GM23338 (cell line): Measurements from ENCODE around the gene NSF. TPM values are rescaled to one million over a fixed set of nuclear protein-coding genes. Genes with fewer than 3 reads are reported as not detected.

Experiments used
- ATAC-seq: fragments of 200-7000 bp; cut with Tn5 transposase; 3 replicates; pipeline ENCODE4 v1.9.1; 2020
- DNase-seq: peaks from one replicate; pipeline ENCODE4 v3.0.0-alpha.2; 2015; ENCODE audit warnings: low spot score
- H2AFZ ChIP-seq: fragments of 200-600 bp; sonication (generic); 2 replicates; pipeline ENCODE4 v1.8.0; 2016; ENCODE audit warnings: antibody characterized with exemption, mild to moderate bottlenecking, moderate library complexity
- H3F3A ChIP-seq: fragments of 200-600 bp; sonication (generic); replicated peaks from 2 replicates; pipeline ENCODE4 v1.8.0; 2017; ENCODE audit warnings: antibody characterized with exemption, mixed run types, low read depth
- H3K27ac ChIP-seq: fragments of 200-600 bp; sonication (generic); 2 replicates; pipeline ENCODE4 v1.6.1; 2016; ENCODE audit warnings: low read depth
- H3K27me3 ChIP-seq: fragments of 200-600 bp; sonication (generic); 2 replicates; pipeline ENCODE4 v1.8.0; 2016; ENCODE audit warnings: mild to moderate bottlenecking, mixed run types, moderate library complexity; ENCODE audit not compliant: insufficient read depth
- H3K36me3 ChIP-seq: fragments of 200-600 bp; sonication (generic); 2 replicates; pipeline ENCODE4 v1.8.0; 2016; ENCODE audit warnings: mild to moderate bottlenecking; ENCODE audit not compliant: insufficient read depth
- H3K4me1 ChIP-seq: fragments of 200-600 bp; sonication (generic); 2 replicates; pipeline ENCODE4 v1.8.0; 2016; ENCODE audit warnings: mild to moderate bottlenecking, moderate library complexity; ENCODE audit not compliant: insufficient read depth
- H3K4me2 ChIP-seq: fragments of 200-600 bp; sonication (generic); 2 replicates; pipeline ENCODE4 v1.7.1; 2017; ENCODE audit warnings: mixed run types
- H3K4me3 ChIP-seq: fragments of 200-600 bp; sonication (generic); 2 replicates; pipeline ENCODE4 v1.6.1; 2016; ENCODE audit warnings: mixed run types
- H3K79me2 ChIP-seq: fragments of 200-600 bp; sonication (generic); replicated peaks from 2 replicates; pipeline ENCODE4 v1.8.0; 2017; ENCODE audit warnings: mild to moderate bottlenecking; ENCODE audit not compliant: insufficient read depth
- H3K9me2 ChIP-seq: fragments of 200-600 bp; sonication (generic); 2 replicates; pipeline ENCODE4 v1.8.0; 2017; ENCODE audit not compliant: insufficient read depth
- H4K20me1 ChIP-seq: fragments of 200-600 bp; sonication (generic); replicated peaks from 2 replicates; pipeline ENCODE4 v1.8.0; 2017; ENCODE audit warnings: mild to moderate bottlenecking; ENCODE audit not compliant: insufficient read depth
- H3K27ac Mint-ChIP-seq: 2 replicates; pipeline ENCODE4 v1.8.0; 2020; ENCODE audit warnings: inconsistent platforms, mild to moderate bottlenecking, moderate library complexity, mixed read lengths
- H3K27me3 Mint-ChIP-seq: 3 replicates; pipeline ENCODE4 v1.8.0; 2022; ENCODE audit warnings: low read depth, mild to moderate bottlenecking, moderate library complexity, mixed read lengths, inconsistent platforms; ENCODE audit not compliant: insufficient read depth, poor library complexity
- H3K36me3 Mint-ChIP-seq: 3 replicates; pipeline ENCODE4 v1.8.0; 2021; ENCODE audit warnings: low read depth, mild to moderate bottlenecking, inconsistent platforms, moderate library complexity, mixed read lengths
- H3K4me1 Mint-ChIP-seq: 3 replicates; pipeline ENCODE4 v1.8.0; 2020; ENCODE audit warnings: mild to moderate bottlenecking, inconsistent platforms, mixed read lengths
- H3K4me3 Mint-ChIP-seq: 3 replicates; pipeline ENCODE4 v1.8.0; 2021; ENCODE audit warnings: moderate library complexity, mild to moderate bottlenecking, inconsistent platforms, mixed read lengths
- H3K9me3 Mint-ChIP-seq: 3 replicates; pipeline ENCODE4 v1.8.0; 2020; ENCODE audit warnings: moderate library complexity, mild to moderate bottlenecking, inconsistent platforms, mixed read lengths
- CREB1 ChIP-seq: fragments of 250-450 bp; sonication (Bioruptor Pico); IDR thresholded peaks from 2 replicates; pipeline ENCODE4 v1.5.0; 2020; ENCODE audit warnings: low read depth, mild to moderate bottlenecking, moderate library complexity
- EZH2 ChIP-seq: fragments of 200-600 bp; sonication (generic); IDR thresholded peaks from one replicate; pipeline ENCODE4 v1.8.0; 2017; ENCODE audit warnings: antibody characterized with exemption, mild to moderate bottlenecking, low read depth; ENCODE audit not compliant: unreplicated experiment
- EZH2phosphoT487 ChIP-seq: fragments of 200-600 bp; sonication (generic); IDR thresholded peaks from one replicate; pipeline ENCODE4 v1.8.1; 2018; ENCODE audit warnings: antibody characterized with exemption; ENCODE audit not compliant: unreplicated experiment
- JUNB ChIP-seq: IDR thresholded peaks from one replicate; pipeline ENCODE4 v1.6.1; 2016; ENCODE audit warnings: antibody characterized with exemption; ENCODE audit not compliant: unreplicated experiment
- NANOG ChIP-seq: IDR thresholded peaks from 2 replicates; pipeline ENCODE4 v1.6.1; 2016; ENCODE audit warnings: antibody characterized with exemption, borderline replicate concordance
- POLR2AphosphoS5 ChIP-seq: IDR thresholded peaks from 2 replicates; pipeline ENCODE4 v1.6.1; 2016; ENCODE audit warnings: antibody characterized with exemption, low read depth
- STAT1 ChIP-seq: IDR thresholded peaks from one replicate; pipeline ENCODE4 v1.6.1; 2016; ENCODE audit warnings: antibody characterized with exemption; ENCODE audit not compliant: unreplicated experiment
- ZNF114 ChIP-seq: fragments of 250-450 bp; sonication (Bioruptor Pico); IDR thresholded peaks from 2 replicates; pipeline ENCODE4 v1.5.0; 2020; ENCODE audit warnings: mild to moderate bottlenecking, moderate library complexity
- ZNF331 ChIP-seq: fragments of 250-450 bp; sonication (Bioruptor Pico); IDR thresholded peaks from 2 replicates; pipeline ENCODE4 v1.5.0; 2020; ENCODE audit warnings: low read depth, mild to moderate bottlenecking, moderate library complexity
- polyA plus RNA-seq: library from polyadenylated mRNA; unstranded; fragments of >200 nt; fragmentation: Nextera tagmentation; extraction: Ambion mirVana; gene quantifications from 2 replicates; pipeline ENCODE4 v1.2.1, GENCODE V29; 2016
- total RNA-seq: library from RNA; depleted of rRNA; stranded (reverse); fragments of >200 nt; shearing (Covaris generic); gene quantifications from 2 replicates; pipeline ENCODE4 v1.2.3, GENCODE V29; 2014
- TF ChIP-seq, protein P1 (sequence below): IDR thresholded peaks from 2 replicates; pipeline ENCODE4 v1.6.1; 2016; ENCODE audit warnings: antibody characterized with exemption
- TF ChIP-seq, protein P2 (sequence below): fragments of 250-450 bp; sonication (Bioruptor Pico); IDR thresholded peaks from 2 replicates; pipeline ENCODE4 v1.5.0; 2020; ENCODE audit warnings: mild to moderate bottlenecking, moderate library complexity
- TF ChIP-seq, protein P3 (sequence below): IDR thresholded peaks from one replicate; pipeline ENCODE4 v1.6.1; 2018; ENCODE audit warnings: antibody characterized with exemption; ENCODE audit not compliant: unreplicated experiment
- TF ChIP-seq, protein P4 (sequence below), 2 experiments: fragments of 200-600 bp in 1 of 2; sonication (generic) in 1 of 2; conservative IDR thresholded peaks; 2 replicates each; pipeline versions ENCODE4 v1.5.1 to v1.6.1; 2016 to 2017; ENCODE audit warnings: antibody characterized with exemption in 2 of 2, low read depth in 2 of 2, mild to moderate bottlenecking in 2 of 2, moderate library complexity in 1 of 2

Gene NSF
- total and polyA plus RNA-seq, 2 experiments from 2014 or later: 12.5 to 26.5 TPM

DNA sequence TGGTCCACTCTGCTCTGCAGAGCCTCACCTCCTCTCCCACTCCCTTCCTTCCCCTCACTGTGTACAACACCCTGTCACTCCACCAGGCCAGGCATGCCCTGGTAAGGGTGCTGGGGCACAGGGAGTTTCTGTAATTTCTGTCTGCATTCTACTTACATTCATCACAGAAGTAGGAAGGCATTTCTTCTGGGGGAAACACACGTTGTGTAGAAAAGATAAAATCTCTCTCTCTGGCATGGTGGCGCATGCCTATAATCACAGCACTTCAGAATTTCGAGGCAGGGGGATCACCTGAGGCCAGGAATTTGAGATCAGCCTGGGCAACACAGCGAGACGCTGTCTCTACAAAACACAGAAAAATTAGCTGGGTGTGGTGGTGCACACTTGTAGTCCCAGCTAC is 201.1 kb downstream of the NSF start:
- Mint-ChIP-seq H3K27ac (no peak overlapping the region), H3K4me1 (peaks cover 10% of the 10 kb centered on the region), H3K27me3 (peaks cover 44% of the 10 kb centered on the region), H3K4me3 (no peak overlapping the region), H3K36me3 (peaks cover 4% of the 10 kb centered on the region; the same call in 1 of the 3 replicates), H3K9me3 (peaks cover 10% of the 10 kb centered on the region; the same call in 2 of the 3 replicates)
- Histone ChIP-seq H3K27me3 (peaks cover 32% of the 10 kb centered on the region), H4K20me1 (no peaks in the 10 kb centered on the region), H3K79me2 (no peaks in the 10 kb centered on the region), H3K4me1 (no peaks in the 10 kb centered on the region), H3K4me2 (no peak overlapping the region), H3K27ac (no peak overlapping the region), H3K9me2 (no peaks in the 10 kb centered on the region), H3K36me3 (no peaks in the 10 kb centered on the region), H3K4me3 (no peak overlapping the region), H2AFZ (no peak overlapping the region), H3F3A (0 out of 2 replicates have a peak, but pooled peaks cover 4% of the 10 kb centered on the region)
- TF ChIP-seq POLR2AphosphoS5 (no peak), ZNF331 (no peak), EZH2 (no peak), CREB1 (CRISPR knock-in tag) (no peak), EZH2phosphoT487 (no peak), NANOG (no peak), JUNB (no peak), ZNF114 (CRISPR knock-in tag) (no peak), STAT1 (no peak)
- TF ChIP-seq, protein P1, sequence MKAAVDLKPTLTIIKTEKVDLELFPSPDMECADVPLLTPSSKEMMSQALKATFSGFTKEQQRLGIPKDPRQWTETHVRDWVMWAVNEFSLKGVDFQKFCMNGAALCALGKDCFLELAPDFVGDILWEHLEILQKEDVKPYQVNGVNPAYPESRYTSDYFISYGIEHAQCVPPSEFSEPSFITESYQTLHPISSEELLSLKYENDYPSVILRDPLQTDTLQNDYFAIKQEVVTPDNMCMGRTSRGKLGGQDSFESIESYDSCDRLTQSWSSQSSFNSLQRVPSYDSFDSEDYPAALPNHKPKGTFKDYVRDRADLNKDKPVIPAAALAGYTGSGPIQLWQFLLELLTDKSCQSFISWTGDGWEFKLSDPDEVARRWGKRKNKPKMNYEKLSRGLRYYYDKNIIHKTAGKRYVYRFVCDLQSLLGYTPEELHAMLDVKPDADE: no peak
- TF ChIP-seq, protein P2, sequence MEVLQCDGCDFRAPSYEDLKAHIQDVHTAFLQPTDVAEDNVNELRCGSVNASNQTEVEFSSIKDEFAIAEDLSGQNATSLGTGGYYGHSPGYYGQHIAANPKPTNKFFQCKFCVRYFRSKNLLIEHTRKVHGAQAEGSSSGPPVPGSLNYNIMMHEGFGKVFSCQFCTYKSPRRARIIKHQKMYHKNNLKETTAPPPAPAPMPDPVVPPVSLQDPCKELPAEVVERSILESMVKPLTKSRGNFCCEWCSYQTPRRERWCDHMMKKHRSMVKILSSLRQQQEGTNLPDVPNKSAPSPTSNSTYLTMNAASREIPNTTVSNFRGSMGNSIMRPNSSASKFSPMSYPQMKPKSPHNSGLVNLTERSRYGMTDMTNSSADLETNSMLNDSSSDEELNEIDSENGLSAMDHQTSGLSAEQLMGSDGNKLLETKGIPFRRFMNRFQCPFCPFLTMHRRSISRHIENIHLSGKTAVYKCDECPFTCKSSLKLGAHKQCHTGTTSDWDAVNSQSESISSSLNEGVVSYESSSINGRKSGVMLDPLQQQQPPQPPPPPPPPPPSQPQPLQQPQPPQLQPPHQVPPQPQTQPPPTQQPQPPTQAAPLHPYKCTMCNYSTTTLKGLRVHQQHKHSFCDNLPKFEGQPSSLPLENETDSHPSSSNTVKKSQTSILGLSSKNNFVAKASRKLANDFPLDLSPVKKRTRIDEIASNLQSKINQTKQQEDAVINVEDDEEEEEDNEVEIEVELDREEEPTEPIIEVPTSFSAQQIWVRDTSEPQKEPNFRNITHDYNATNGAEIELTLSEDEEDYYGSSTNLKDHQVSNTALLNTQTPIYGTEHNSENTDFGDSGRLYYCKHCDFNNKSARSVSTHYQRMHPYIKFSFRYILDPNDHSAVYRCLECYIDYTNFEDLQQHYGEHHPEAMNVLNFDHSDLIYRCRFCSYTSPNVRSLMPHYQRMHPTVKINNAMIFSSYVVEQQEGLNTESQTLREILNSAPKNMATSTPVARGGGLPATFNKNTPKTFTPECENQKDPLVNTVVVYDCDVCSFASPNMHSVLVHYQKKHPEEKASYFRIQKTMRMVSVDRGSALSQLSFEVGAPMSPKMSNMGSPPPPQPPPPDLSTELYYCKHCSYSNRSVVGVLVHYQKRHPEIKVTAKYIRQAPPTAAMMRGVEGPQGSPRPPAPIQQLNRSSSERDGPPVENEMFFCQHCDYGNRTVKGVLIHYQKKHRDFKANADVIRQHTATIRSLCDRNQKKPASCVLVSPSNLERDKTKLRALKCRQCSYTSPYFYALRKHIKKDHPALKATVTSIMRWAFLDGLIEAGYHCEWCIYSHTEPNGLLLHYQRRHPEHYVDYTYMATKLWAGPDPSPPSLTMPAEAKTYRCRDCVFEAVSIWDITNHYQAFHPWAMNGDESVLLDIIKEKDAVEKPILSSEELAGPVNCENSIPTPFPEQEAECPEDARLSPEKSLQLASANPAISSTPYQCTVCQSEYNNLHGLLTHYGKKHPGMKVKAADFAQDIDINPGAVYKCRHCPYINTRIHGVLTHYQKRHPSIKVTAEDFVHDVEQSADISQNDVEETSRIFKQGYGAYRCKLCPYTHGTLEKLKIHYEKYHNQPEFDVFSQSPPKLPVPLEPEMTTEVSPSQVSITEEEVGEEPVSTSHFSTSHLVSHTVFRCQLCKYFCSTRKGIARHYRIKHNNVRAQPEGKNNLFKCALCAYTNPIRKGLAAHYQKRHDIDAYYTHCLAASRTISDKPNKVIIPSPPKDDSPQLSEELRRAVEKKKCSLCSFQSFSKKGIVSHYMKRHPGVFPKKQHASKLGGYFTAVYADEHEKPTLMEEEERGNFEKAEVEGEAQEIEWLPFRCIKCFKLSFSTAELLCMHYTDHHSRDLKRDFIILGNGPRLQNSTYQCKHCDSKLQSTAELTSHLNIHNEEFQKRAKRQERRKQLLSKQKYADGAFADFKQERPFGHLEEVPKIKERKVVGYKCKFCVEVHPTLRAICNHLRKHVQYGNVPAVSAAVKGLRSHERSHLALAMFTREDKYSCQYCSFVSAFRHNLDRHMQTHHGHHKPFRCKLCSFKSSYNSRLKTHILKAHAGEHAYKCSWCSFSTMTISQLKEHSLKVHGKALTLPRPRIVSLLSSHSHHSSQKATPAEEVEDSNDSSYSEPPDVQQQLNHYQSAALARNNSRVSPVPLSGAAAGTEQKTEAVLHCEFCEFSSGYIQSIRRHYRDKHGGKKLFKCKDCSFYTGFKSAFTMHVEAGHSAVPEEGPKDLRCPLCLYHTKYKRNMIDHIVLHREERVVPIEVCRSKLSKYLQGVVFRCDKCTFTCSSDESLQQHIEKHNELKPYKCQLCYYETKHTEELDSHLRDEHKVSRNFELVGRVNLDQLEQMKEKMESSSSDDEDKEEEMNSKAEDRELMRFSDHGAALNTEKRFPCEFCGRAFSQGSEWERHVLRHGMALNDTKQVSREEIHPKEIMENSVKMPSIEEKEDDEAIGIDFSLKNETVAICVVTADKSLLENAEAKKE (CRISPR knock-in tag): no peak
- TF ChIP-seq, protein P3, sequence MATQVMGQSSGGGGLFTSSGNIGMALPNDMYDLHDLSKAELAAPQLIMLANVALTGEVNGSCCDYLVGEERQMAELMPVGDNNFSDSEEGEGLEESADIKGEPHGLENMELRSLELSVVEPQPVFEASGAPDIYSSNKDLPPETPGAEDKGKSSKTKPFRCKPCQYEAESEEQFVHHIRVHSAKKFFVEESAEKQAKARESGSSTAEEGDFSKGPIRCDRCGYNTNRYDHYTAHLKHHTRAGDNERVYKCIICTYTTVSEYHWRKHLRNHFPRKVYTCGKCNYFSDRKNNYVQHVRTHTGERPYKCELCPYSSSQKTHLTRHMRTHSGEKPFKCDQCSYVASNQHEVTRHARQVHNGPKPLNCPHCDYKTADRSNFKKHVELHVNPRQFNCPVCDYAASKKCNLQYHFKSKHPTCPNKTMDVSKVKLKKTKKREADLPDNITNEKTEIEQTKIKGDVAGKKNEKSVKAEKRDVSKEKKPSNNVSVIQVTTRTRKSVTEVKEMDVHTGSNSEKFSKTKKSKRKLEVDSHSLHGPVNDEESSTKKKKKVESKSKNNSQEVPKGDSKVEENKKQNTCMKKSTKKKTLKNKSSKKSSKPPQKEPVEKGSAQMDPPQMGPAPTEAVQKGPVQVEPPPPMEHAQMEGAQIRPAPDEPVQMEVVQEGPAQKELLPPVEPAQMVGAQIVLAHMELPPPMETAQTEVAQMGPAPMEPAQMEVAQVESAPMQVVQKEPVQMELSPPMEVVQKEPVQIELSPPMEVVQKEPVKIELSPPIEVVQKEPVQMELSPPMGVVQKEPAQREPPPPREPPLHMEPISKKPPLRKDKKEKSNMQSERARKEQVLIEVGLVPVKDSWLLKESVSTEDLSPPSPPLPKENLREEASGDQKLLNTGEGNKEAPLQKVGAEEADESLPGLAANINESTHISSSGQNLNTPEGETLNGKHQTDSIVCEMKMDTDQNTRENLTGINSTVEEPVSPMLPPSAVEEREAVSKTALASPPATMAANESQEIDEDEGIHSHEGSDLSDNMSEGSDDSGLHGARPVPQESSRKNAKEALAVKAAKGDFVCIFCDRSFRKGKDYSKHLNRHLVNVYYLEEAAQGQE: no peak
- TF ChIP-seq, protein P4, sequence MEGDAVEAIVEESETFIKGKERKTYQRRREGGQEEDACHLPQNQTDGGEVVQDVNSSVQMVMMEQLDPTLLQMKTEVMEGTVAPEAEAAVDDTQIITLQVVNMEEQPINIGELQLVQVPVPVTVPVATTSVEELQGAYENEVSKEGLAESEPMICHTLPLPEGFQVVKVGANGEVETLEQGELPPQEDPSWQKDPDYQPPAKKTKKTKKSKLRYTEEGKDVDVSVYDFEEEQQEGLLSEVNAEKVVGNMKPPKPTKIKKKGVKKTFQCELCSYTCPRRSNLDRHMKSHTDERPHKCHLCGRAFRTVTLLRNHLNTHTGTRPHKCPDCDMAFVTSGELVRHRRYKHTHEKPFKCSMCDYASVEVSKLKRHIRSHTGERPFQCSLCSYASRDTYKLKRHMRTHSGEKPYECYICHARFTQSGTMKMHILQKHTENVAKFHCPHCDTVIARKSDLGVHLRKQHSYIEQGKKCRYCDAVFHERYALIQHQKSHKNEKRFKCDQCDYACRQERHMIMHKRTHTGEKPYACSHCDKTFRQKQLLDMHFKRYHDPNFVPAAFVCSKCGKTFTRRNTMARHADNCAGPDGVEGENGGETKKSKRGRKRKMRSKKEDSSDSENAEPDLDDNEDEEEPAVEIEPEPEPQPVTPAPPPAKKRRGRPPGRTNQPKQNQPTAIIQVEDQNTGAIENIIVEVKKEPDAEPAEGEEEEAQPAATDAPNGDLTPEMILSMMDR (conservative IDR thresholded peaks at IDR 0.05; ENCODE audit: low read depth in 2 of 2): no peak
- no peak for ATAC-seq
- DNase-seq: no peak
